ENCODE data around the gene GRM5.
"Not testable (repeated sequence)": the region's sequence is repeated elsewhere in the genome, so short reads cannot be mapped to it uniquely, and the experiment has no call there.

- not testable (repeated sequence) for TF ChIP-seq CTCF, POLR2A (IDR thresholded peaks at IDR 0.05)
These were observed 2.3 kb downstream of the GRM5 start for GRCh38 chr11:89063481-89063951.
